ENCODE results near the gene GPC3.

GPC3 gene

DNA sequence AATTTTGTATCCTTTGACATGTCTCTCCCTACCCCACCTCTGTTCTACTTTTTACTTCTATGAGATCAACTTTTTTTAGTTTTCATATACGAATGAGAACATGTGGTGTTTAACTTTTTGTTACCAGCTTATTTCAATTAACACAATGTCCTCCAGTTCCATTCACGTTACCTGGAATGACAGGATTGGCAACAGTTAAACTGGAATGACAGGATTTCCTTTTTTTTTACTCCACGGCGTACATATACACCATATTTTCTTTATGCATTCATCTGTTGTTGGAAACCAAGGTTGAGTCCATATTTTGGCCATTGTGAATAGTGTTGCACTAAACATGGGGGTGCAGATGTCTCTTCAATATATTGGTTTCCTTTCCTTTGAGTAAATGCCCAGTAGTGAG, 398.3 kb downstream of the GPC3 start:
- no peak for DNase-seq

GRCh38 chrX:133586443-133586842, 399.0 kb downstream of the GPC3 start:
- DNase-seq = no peak

GRCh38 chrX:133583825-133584224, 401.6 kb downstream of the GPC3 start:
- DNase-seq = no peak

- no peak for DNase-seq
Measured at GRCh38 chrX:133580625-133581024, 404.8 kb downstream of the GPC3 start.

GRCh38 chrX:133579631-133580030, 405.8 kb downstream of the GPC3 start:
- DNase-seq = no peak

DNA sequence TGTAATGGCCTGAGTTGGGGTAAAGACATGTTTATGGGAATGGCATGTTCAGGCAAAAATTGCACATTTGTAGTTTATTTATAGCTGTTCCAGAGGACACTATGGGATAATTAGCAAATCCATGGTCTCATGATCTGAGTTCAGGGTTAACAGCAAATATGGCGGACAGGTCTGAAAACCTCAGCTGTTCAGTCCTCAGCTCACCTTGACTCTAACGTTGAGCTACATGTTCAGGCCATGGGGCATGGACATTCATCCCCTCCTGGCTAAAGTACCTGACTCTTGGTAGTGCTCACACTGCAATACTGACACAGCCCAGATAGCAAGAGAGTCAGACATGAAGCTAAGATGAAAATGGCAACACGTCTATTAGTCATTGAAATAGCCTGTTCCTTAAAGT, 408.5 kb downstream of the GPC3 start:
- no peak for DNase-seq

DNA sequence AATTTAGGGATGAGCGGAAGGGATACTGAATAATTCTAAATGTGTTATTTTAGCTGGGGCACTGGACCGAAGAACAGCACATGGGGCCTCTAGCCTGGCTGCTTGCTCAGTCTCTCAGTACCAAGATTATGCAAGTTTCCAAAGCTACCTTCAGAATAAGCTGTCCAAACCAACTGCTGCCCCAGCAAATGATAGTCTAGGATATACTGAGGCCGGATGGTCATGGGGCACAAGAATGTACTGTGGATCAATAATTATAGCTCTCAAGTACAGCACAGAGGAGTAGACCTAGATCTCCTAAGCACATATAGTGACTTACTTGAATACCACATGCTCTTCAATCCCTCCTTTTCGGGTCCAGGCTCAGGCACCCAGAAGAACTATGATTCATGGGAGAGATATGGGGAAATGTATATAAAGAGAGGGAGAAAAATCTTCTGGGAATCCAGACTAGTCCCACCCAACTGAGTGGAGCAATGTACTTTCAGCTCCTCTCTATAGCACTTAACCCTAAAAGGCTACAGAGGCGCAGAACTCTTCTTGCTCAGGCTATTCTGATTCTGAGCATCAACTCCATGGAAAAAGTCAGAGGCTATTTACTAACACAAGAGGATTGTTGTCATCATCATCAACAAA, 409.8 kb downstream of the GPC3 start:
- DNase-seq = no peak

DNA sequence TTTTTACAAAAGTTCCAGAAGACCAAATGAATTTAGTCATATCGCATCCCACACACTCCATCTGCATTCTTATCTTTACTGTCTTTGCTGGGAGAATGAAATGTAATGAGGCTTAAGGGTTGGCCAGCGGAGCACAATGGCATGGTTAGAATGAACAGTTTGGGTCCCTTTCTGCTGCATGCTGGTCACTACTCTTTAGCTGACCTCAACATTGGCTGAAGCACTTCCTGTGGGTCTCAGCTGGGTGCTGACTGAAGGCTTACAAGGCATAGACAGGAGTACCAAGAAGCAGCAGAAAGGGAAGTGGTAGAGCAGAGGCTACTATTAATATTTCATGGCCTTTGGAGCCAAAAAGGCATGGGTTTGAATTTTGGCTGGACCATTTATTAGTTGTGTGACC, 410.7 kb downstream of the GPC3 start:
- DNase-seq = no peak

GRCh38 chrX:133570549-133570948, 414.8 kb downstream of the GPC3 start:
- DNase-seq = no peak

GRCh38 chrX:133569217-133569616, 416.2 kb downstream of the GPC3 start:
- no peak for DNase-seq

- no peak for DNase-seq
Measured at GRCh38 chrX:133568109-133568508, 417.3 kb downstream of the GPC3 start.

- no peak for DNase-seq
Measured at GRCh38 chrX:133566876-133567275, 418.5 kb downstream of the GPC3 start.

- no peak for DNase-seq
Measured at GRCh38 chrX:133563705-133564104, 421.7 kb downstream of the GPC3 start.

DNA sequence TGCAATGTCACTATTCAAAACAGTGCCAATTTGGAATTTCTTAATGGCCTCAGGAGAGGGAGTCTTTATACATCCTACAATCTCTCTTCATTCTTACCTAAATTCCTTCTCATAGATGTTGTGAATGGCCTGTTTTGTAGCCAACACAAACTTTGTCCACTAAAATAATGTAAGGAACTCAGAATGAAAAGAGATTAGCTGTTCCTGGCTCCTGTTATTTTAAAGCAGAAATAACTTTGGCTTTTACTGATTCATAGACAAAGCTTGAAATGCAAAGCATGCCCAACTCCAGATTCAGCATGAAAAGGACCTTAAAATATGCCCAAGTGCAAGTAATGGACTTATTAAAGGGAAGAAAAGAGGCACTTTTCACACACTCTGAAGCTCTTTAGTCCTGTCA, 424.1 kb downstream of the GPC3 start:
- no peak for DNase-seq

DNA sequence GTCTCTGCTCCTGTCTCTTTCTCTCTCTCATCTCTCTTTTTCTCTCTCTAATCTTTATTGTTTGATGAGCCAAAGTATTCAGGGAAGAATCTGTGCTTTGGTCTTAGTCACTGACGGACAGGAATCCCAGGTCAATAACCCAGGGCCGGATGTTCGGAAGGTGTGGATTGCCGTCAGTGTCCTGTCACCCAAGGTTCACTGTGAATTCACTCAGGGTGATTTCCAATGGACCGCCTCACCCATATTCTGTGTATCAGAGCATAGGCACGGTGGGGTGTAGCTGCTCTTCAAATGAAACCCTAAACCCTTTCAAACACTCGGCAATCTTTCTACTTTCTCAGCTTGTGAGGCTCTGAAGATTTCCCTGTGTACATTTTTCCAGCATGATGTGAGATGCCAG, 425.5 kb downstream of the GPC3 start:
- no peak for DNase-seq

DNA sequence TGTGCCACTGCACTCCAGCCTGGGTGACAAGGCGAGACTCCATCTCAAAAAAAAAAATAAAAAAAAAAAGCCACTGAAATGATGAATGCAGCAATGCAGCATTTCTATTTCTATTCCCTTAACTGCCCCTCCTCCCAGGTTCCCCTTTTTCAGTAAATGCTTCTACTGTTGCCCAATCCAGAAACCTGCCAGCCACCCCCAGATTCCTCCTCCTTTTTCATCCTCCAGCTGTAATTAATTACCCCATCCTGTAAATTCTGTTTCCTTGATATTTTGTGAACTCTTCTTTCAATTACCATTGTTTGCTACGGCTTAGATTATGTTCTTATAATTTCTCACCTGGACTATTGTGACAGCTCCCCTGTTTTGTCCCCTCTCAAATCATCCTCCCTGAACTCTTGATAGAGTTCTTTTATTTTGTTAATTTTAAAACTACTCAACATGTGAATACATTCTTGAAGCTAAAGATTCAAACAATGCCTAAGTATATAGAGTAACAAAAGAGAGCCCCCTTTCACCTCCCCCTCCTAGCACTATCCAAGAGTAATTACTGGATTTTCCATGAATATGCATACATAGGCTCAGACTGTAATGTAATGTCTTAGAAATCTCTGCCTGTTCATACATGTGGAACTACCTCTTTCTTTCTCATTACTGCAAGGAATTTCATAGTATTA, 429.5 kb downstream of the GPC3 start:
- DNase-seq = no peak

GRCh38 chrX:133550665-133551485, 434.5 kb downstream of the GPC3 start:
- no peak for DNase-seq

DNA sequence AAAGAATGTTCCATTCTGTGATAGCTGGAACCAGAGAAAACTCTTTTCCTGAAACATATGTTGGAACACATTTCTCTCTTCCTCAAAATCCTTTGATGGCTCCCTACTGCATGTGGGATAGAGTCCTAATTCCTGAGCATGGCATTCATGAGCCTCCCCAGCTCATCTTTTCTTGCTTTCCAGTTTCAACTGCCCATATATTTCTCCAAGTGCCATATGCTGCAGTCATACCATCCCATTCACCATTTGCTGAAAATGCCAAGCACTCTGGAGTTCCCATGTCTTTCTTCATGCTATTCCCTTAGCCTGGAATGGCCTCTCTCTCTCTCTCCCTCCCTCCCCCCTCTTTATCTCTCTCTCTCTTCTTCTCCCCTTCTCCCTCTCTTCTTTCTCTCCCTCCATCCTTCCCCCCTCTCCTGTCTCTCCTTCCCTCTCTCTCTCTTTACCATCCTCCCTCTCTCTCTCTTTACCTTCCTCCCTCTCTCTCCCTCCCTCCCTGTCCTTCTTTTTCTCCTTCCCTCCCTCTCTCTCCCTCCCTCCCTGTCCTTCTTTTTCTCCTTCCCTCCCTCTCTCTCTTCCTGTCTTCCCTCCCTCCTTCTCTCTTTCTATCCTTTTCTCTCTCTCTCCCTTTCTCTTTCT, 436.0 kb downstream of the GPC3 start:
- no peak for DNase-seq

DNA sequence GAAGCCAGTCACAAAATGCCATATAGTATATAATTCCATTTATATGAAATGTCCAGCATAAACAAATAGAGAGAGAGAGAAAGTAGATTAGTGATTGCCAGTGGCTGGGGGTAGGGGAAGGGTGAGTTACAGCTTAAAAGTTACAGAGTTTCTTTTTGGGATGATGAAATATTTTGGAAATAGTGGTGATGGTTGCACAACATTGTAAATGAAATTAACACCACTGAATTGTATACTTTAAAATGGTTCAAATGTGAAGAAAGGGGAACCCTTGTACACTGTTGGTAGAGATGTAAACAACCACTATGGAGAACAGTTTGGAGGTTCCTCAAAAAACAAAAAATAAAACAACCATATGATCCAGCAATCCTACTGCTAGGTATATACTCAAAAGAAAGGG, 439.0 kb downstream of the GPC3 start:
- no peak for DNase-seq

DNA sequence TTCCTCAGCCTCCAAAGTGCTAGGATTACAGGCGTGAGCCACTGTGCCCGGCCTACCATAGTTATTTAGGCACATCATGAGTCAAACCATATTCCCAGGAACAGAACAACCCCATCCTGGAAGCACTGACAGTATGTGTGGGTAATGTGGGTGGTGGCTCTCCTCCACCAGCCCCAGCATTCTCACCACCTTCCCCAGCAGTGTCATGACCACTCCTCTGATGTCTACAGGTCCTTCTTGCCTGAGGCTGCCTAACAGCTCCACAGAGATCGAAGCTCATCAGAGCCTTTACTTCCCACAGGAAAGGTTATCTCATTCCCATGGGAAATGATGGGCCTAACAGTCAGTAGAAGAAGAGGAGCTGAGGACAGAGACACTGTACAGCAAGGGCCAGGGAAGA, 440.6 kb downstream of the GPC3 start:
- no peak for DNase-seq

- no peak for DNase-seq
Measured at GRCh38 chrX:133544115-133544514, 441.3 kb downstream of the GPC3 start.

DNA sequence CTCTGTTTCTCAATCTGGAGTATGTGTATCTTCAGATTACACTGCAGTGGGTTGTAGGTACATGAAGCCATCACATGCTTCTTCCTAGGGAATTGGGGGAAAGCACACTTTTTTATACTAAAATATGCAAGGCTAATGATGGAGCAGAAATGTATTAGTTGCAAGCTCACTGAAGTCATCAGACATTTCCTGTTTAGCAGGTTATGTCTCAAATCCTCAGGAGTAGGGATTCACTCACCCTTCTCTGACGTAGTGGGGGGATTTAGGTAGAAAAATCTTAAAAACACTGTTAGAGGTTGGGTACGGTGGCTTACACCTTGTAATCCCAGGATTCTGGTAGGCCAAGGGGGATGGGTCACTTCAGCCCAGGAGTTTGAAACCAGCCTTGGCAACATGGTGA, 441.7 kb downstream of the GPC3 start:
- no peak for DNase-seq

GRCh38 chrX:133542476-133542875, 442.9 kb downstream of the GPC3 start:
- no peak for DNase-seq

DNA sequence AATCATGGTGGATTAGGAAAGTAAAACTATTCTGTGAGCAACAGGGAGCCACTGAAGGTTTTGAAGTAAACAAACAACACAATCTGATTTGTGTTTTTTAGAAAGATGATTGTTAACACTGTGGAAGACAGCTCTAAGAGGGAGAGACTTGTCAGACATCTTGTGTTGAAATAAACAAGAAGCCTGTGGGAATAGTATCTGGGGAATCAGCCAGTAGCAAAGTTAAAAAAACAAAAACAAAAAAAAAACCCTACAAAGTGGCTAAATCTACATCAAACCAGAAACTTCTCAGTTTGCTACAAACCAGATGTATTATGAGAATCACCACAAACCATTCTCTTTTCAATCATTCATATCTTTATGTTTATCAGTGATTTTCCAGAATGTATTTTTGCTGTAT, 444.4 kb downstream of the GPC3 start:
- DNase-seq = no peak

All from NCI-H82 (cell line).